HG03139 (cell line): Measurements from ENCODE around the gene DR1.

Experiments used
- ATAC-seq: cut with Tn5 transposase; IDR thresholded peaks from one replicate; pipeline ENCODE4 v1.9.1; 2021; ENCODE audit not compliant: unreplicated experiment

DR1 gene

DNA sequence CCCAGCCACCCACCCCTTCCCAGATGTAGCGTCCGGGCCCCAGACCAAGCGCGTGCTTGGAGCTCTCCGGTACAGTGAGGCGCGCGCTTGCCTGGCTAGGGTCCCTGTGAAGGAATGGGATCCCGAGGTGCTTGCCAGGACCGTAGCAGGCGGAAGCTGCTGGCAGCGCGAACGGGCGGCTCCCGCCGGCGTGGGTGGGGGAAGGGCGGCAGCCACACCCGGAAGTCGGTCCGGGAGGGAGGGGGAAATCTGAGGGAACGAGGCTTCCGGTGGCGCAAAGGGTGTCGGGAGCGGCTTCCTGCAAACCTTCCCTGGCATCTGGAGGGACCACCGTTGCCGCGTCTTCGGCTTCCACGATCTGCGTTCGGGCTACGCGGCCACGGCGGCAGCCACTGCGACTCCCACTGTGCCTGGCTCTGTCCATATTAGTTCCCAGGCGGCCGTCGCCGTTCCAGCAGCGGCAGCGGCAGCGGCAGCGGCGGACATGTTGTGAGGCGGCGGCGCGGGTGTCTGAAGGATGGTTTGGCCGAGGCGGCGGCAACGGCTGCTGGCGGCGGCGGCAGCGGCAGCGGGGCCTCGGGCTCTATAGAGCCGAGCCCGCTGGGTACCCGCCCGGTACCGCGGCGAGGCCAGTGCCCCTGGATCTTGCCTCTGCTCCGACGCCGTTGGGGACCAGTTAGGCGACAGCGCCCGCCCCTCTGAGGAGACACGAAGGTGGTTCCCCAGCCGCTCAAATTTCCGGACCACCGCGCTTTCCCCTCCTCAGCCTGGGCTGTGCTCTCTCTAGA is at the start of gene DR1:
Gene DR1 (plus strand): TSS at position 275 of the 788 bp plus-strand sequence. CDS start 739 bp downstream, outside the sequence.
- peak; percentile 74 for ATAC-seq

DNA sequence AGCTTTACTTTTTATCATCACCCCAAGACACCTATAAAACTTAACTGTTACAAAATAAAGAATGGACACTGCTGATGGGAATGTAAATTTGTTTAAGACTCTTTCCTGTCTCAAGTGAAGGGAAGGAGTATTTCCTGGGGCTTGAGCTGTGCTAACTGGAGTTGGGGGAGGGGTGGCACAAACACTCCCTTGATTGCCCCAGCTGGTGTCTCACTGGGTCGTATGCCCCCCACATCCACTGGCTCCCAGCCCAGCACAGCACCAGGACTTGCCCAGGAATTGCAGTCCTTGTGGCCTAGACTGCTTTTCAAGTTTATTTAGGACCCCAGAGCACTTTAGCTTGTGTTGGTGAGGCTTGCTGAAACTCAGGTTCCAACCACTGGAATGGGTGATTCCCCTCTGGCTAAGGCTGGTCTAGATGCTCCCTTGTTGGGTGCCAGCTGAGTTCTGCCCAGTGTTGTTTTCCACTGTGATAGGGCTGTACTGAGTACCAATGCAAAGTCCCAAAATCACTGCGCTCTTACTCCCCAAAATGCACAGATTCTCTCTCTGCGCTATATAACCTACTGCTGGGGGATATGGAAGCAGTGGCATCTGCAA is 49.1 kb upstream of the DR1 start:
- ATAC-seq = no peak

DNA sequence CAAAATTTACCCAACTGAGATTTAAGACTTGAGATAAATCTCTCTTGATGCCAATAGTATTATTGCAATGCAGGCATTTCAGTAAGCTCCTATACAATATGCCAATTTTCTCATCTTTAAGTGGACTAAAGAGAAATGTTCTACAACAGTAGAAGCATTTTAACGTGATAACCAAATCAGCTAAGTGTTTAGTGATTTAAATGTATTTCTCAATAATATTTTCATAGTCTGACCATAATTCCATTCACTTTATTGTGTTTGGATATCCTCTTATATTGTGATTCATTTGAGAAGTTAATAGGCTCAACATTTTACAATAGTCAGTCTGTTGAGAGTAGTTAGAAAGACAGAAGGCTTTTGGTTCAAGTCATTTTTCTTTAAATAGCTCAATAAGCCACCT is 44.6 kb upstream of the DR1 start:
- no peak for ATAC-seq

DNA sequence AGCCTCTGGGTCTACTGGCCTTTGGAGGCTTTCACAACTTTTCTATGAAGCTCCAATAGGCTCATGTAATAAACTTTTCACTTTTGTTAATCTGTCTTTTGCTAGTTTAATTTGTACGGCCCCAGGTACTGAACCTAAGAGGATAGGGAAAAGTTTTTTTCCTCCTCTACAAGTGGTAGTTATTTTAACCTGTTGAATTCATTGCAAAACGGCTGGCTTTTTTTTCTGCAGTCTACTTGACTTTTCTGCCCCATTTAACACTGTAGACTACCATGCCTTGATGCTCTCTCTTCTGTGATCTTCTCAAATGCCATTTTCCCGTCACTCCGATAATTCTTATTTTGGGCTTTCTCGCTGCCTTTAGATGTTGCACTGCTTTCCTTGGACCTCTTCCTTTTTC is 43.6 kb upstream of the DR1 start:
- no peak for ATAC-seq

DNA sequence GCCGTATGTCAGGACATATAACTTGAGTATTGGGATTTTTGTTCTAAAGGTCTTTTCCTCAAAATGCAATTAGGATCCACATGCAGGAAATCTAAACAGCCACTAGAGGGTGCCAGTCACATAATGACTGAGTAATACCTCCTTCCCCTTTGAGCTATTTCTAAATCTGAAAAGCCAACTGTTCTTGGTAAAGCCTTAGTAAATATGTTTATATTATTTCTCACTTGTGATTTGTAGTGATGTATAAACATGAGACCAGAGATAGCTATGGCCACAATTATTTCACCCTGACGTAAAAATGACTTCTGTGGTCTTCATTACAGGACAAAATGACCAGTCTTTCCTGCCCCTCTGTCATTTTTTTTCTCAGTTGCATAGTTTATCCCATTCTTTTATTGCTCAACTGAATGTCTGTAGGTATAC is 41.0 kb upstream of the DR1 start:
- no peak for ATAC-seq

DNA sequence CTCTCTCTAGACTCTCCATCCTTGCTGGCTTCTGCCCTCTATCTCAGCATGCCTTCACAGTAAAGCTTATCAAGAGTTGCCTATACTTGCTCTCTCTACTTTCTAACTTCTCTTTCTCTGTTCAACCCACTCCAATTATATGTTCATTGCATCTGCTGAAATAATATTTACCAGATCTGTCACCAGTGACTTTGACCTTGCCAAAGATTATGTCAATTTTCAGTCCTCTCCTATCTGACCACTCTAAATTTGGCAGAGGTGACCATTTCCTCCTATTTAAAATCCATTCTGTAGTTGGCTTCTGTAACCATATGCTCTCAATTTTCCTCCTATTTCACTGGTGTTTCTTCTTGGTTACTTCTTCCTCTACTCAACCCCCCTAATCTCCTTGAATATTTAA is 38.8 kb upstream of the DR1 start:
- ATAC-seq = no peak

DNA sequence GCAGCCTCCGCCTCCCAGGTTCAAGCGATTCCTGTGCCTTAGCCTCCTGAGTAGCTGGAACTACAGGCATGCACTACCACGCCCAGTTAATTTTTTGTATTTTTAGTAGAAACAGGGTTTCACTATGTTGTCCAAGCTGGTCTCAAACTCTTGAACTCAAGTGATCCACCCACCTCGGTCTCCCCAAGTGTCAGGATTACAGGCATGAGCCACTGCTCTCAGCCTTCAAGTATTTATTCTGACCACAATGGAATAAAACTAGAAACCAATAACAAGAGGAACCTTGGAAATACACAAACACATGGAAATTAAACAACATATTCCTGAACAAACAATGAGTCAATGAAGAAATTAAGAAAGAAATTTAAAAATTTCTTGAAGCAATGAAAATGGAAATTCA is 32.7 kb upstream of the DR1 start:
- ATAC-seq = no peak

DNA sequence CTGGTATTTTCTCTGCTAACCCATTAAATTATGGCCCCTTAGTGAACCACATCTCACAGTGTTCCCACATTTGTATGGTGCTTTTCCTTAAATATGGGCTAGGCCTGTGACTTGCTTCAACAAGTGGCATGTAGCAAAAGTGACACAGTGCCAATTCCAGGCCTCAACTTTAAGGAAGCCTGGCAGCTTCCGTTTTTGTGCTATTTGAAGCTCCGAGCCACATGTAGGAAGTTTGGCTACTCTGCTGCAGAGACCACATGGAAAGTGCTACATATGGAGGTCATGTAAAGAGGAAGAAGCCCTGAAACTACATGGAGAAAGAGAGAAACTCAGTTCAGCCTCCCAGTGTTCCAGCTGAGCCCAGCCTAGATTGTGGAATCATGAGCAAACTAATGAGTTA is 28.5 kb upstream of the DR1 start:
- ATAC-seq = no peak

DNA sequence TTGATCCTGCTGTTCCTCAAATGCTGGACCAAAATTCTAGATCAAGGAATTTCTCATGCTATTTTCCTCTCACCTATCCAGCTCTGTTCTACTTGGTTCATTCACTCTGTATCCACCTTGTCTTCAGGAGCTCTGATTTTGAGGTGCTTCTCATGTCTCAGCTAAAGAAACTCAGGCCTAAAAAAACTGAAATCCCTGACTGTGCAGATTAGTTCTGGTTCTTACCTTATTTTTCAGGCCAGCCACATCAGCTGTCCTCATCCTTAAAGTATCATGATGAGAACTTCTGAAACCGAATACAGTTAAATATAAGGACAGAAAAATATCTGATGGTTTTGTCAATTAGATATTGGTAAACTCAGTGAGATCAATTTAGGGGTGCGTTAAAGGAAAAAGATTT is 27.8 kb upstream of the DR1 start:
- ATAC-seq = no peak

DNA sequence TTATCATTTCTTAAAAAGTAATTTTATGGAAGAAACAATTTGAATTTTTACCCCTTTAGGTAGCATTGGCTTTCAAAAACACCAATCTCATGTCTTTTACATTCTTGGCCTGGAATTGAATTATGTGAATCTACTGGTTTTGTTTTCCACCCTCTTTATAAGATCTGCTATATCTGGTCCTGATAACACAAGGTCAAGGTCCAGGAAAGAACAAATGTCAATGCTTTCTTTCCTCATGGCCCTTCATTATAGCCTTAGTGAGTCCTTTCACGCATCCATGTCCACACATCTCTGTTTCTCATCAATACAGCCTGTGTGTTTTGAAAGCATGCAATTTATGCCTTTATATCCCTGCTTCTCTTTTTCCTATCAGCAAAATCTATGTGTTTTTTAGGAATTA is 24.0 kb upstream of the DR1 start:
- ATAC-seq = no peak

DNA sequence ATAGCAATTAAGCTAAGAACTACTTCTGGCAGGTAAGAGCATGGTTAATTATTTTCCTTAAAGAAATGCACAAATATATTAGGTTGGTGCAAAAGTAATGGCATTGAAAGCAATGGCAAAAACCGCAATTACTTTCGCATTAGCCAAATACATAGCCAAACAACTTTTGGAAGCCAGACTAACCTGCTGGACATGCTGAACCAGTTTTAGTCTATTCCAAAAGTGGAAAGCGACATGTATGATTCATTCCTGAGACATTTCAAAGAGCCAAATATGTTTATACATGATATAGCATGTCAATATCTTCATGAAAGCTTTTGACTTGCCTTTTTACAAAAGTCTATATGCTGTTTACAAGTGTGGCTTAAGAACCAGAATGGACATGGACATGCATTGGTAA is 23.4 kb upstream of the DR1 start:
- ATAC-seq = no peak

DNA sequence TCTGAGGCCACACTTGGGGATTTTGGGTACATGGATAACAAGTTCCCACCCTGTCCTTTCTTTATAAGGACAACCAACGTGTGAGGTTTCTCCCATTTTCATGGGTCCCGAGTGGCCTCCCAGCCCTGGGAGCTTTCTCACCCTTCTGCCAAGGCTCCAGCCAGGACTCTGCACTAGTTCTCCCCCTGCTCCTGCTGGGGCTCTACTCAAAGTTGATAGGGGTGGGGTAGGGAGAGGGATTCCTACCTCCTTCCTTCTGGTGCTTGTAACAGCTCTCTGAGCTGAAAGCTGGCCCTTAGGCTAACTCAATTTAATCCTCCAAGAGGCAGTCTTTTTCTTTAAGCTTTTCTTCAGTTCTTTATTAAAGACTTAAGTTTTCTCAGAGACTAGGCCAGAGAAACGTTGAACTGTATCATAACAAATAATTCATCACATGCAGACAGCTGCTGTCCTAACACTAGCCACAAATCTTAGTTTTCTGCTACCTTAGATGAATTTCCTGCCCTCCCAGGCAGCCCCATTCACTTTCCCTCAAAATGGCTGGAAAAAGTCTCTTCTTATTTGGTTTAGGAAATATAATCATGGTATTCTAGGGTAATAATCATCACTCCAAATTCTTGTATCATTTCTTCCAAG is 22.4 kb upstream of the DR1 start:
- no peak for ATAC-seq

DNA sequence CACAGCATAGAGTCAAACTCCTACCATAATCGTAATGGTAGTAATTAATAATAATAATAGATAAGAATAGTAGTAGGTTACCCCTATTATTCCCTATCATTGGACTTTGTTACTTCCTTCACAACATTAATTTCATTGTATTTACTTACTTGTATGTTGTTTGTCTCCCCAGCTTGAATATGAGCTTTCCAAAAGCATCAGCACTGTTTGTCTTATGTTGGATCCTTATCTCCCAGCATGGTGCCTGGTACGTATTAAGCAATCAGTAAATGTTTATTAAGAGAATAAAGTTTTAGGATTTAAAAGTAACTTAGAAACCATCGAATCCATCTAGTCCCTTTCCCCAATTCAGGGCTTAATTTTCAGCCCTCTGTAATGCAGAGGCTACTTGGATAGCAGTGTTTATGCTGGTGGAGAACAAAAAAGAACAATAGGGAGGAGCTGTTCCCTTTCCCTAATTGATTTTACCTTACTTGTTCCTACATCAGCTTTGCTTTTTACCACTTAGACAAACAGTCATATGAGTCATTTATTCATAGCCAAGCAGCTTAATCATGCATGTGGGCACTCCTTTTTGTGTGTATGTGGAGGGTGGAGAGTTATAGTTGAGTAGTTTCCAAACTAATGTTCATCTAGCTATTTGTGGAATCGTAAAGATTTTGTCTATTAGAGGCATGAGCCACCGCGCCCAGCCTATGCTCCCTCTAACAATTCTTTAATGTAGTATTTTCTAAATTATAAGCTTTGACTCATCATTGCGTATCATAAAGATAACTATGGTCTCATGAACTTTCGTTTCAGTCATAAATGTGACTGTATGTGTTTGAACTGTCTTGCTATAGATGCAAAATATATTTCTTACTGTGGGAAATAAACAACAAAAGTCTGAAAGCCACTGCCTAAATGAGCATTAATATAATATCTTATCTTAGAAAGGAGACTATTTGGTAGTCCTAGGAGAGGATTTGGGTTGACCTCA is 20.9 kb upstream of the DR1 start:
- no peak for ATAC-seq

DNA sequence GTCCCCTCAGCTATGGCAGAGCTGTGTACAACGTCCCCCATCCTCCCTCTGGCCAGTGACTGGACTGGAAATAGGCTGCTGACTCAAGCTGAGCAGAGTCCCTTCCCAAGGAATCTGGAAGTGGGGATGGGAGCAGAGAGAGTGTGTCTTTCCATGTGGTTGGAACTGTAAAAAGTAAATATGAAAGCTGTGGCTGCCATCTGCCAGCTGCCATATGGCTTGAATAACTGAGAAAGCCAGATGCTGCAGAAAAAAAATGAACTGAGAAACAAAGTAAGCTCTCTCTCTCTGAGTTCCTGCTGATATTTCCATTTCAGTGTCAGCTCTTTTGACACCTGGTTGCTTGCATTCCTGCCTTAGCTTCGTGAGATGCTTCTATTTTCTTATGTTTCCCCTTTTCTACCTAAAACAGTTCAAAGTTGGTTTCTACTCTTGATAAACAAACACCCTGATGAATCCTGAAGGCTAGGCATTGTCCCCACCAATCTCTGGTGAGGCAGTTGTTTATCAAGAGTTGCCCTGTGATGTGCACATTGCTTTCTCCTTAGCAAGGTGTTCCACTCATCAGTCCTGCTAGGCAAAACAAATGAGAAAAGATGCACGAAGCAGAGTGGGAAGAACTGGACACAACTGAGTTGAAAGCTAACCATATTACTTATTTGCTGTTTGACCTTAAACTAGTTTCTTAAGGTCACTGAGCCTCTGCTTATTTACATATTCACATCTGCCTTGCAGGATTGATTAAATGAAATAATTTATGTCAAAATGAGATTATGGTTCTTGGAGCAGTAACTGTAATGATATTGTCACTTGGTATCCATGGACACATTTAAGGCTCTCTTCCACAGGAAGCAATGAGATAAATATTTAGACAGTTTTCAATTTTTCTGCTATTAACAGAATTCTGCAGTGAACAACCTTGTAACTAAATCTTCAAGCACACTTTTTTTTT is 16.6 kb upstream of the DR1 start:
- ATAC-seq = no peak

DNA sequence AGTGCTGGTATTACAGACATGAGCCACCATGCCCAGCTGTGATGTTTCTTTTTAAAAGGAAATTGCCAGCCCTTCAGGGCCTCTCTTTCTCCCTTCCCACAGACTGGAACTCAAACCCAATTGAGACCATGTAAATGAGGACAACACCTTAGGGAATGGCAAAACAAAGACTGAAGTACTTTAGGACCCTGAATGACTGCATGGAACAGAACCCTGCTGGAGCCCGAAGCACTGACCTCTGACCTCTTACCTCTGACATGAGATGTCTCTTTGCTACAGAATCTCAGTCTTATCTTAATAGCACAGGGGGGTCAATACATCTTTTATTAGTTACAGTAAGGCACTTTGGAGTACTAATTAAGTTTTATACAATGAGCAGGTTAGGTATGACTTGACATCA is 15.5 kb upstream of the DR1 start:
- ATAC-seq = no peak

DNA sequence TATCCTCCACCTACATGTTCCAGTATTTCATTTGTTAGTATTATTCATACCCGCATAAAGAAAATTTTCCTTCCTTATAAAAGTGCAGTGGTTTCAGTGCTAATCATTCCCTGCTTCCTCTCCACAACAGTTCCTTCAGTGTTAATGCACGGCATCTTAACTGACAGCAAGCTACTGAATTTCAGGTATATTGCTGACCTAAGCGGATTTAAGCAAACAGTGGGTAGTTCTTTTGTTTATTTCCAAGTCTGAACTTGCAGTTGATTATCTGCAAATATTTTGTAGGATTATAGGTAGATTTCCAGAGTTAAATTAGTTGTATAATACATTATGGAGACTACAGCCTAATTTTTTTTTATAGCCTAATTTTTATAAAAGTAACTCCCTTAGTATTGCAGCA is 15.1 kb upstream of the DR1 start:
- no peak for ATAC-seq

DNA sequence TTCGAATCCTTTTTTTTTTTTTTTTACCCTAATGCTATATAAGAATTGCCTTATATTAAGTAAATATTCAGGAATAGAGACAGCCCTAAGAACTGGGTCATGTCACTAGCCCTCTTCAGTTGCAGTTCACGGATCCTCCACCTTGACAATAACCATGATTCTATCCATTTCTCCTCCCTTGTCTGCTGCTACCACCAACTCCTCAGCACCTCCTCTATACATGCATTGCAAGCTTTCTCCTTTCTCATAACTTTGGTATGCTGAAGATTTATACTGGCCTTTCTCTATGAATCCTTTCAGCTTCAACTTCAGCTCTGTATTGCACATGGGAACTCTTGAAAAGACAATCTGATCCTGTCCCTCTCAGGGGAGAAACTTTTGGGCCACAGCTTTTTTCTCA is 14.3 kb upstream of the DR1 start:
- ATAC-seq = no peak

DNA sequence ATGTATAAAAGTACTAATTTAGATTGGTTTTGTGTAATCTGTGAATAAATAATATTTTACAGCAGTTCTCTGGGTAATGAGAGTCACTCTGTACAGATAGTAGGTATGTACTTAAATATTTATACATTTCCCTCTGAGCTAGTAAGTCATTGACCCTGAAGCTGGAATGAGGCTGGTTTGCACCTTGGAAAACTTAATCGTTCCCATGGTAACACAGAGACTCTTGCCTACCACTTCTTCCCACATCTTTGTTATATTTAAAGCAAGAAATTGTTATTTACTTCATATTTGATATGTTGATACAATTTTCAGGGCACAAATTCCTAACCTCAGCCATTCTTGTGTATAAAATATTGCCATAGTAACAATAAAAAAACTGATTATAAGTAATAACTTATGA is 13.3 kb upstream of the DR1 start:
- ATAC-seq = no peak

DNA sequence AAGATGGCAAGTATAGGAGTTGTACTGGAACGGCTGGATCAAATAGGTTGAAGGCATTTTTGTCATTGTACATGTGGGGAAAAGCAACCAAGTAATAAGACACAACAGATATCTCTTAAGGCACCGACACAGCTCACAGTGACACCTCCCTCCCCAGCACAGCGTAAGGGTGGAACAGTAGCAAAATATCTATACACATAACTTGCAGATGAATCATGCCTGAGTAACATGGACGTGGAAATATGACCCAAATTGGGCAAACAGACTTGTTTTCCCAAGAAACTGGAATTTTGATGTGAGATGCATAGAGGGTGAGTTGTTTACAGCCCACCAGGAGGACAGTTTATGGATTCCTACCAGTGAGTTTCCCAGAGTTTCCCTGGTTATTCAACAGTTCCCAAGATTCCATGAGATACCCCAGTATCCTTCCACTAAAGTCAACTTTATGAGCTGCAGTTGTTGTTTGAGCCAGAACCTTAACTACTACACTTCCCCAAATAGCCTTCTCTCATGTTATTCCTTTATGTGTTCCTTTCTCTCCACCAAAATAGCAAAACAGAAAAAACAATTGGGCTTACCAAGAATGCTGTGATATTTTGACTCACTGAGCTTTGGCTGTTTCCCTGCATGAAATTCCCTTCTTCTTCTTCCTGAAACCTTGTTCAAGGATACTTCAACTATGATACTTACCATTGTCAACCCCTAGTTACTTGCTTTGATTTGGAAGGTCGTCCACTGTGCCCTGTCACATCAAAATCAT is 7.1 kb upstream of the DR1 start:
- ATAC-seq = no peak
